NOMO-1 (cell line): ENCODE measurements around the gene CLEC14A.

Source experiments
- DNase-seq, 2 experiments: peaks; one replicate each; lab custom pipeline; 2025; ENCODE audit not compliant: unreplicated experiment in 2 of 2; lab: John Stamatoyannopoulos, UW

Gene CLEC14A, protein sequence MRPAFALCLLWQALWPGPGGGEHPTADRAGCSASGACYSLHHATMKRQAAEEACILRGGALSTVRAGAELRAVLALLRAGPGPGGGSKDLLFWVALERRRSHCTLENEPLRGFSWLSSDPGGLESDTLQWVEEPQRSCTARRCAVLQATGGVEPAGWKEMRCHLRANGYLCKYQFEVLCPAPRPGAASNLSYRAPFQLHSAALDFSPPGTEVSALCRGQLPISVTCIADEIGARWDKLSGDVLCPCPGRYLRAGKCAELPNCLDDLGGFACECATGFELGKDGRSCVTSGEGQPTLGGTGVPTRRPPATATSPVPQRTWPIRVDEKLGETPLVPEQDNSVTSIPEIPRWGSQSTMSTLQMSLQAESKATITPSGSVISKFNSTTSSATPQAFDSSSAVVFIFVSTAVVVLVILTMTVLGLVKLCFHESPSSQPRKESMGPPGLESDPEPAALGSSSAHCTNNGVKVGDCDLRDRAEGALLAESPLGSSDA

DNA sequence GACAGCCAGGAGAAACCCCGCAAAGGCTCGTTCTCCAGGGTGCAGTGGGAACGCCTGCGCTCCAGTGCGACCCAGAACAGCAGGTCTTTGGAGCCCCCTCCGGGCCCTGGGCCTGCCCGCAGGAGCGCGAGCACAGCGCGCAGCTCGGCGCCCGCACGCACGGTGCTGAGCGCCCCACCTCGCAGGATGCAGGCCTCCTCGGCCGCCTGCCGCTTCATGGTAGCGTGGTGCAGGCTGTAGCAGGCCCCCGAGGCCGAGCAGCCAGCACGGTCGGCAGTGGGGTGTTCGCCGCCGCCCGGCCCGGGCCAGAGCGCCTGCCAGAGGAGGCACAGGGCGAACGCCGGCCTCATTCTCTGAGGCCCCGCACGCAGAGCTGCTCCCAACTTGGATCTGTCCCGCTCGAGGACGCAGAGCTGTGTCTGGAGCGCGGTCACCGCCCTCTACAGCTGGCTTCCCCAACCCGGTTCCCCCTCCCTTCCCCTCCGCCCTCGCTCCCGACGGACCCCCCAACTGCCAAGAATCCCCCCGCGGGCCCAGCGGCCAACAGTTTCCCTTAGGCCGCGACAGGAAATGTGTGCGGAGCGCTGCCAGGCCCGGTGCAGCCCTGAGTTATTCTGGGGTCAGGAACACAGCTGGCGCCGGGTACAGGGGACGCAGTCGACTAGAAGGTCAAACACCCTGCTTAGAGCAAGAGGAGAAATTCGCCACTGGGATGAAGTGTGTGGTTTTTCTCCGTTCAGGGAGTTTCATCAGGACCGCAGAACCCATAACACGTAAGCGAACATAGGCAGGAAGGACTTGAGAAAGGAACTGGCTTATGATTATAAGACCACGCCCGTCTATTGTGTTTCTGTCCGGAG is at the start of gene CLEC14A:
Gene CLEC14A (minus strand): TSS at position 421 of the 860 bp plus-strand sequence. CDS start 71 bp downstream, at position 350.
- DNase-seq: no peak

DNA sequence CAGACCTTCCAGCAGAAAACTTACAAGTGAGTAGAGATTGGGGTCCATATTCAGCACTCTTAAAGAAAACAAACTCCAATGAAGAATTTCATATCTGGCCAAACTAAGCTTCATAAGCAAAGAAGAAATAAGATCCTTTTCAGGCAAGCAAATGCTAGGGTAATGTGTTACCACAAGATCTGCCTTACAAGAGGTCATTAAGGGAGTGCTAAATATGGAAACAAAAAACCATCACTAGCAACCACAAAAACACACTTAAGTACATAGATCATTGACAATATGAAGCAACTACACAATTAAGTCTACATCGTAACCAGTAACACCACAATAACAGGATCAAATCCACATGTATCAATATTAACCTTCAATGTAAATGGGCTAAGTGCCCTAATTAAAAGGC is 47.1 kb upstream of the CLEC14A start:
- no peak for DNase-seq

DNA sequence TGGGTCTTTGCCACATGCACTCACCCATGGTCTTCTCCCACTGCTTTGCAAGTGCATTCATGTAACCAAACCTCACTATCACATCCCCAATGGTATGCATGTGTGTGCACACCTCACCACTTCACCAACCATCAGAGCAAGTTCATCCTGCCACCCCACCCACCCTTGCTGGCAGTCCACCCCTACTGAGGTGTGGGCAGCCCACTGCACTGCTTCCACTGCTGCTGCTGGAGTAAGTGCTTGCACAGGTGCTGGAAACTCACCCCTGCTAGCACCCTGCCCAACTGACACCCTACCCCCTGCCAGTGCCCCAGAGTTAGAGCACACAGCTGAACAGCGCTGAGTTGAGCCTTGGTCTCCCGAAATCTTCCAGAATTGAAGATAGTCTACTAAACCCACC is 46.1 kb upstream of the CLEC14A start:
- no peak for DNase-seq

GRCh38 chr14:38297681-38298080 is 41.8 kb upstream of the CLEC14A start:
- no peak for DNase-seq

- DNase-seq: no peak
Measured at GRCh38 chr14:38291681-38292467, 36.0 kb upstream of the CLEC14A start.

GRCh38 chr14:38290601-38291188 is 34.8 kb upstream of the CLEC14A start:
- DNase-seq: no peak

DNA sequence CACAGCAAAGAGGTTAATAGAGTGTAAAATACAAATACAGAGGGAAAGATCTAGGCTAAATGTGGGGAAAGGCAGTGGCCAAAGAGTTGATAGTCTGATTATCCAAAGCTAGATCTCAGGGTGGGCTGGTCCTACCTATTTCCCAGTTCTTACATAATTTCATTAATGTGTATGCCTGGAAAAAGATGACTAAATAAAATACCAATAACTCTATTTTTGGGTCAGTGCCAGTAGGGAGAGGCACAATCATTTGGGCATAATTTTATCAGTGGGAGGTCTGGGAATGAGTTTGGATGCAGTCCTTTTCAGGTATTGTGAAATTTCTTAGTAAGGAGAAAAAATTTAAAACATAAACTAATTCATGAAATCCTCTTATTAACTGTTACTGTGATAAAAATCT is 30.6 kb upstream of the CLEC14A start:
- no peak for DNase-seq

DNA sequence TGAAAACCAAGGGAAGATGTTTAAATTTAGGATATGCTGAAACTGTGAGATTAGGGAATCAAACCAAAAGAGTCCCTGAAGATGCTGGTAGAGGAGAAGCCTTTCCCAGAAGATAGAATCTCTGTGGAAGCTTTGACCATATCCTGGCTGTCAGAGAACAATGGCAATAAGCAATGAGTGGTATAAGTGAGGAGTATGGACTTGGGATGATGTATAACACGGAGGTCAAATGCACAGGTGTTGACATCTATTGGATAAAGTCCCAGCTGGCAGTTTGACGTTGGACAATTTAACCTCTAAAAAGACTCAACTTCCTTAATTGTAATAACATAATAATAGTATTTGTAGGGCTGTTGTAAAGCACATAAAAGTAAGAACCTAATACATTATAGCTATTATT is 30.1 kb upstream of the CLEC14A start:
- no peak for DNase-seq

GRCh38 chr14:38282936-38283335 is 27.0 kb upstream of the CLEC14A start:
- DNase-seq: no peak

DNA sequence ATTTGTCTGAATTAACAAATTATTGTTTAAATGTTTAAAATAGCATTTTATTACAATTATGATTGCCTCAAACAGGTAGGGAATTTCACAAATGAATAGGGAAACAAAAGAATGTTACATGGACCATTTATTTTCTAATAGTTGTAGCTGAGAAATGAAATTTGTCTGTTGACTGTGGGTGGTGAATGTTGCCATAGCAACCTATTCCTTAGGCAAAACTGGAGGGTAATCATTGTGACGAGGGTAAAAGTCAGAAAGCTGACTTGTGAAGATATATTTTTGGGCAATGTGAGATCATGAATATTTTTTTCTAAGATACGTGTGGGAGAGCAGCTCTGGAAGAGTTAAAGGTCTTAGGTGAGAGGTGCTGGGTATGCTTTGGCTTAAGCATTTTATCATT is 24.2 kb upstream of the CLEC14A start:
- no peak for DNase-seq

GRCh38 chr14:38279572-38279971 is 23.7 kb upstream of the CLEC14A start:
- no peak for DNase-seq

GRCh38 chr14:38278035-38278434 is 22.1 kb upstream of the CLEC14A start:
- no peak for DNase-seq

GRCh38 chr14:38262844-38263243 is 7.0 kb upstream of the CLEC14A start:
- no peak for DNase-seq

- no peak for DNase-seq
Measured at GRCh38 chr14:38261620-38262019, 5.7 kb upstream of the CLEC14A start.

- DNase-seq: no peak
Measured at GRCh38 chr14:38257507-38257906, 1.6 kb upstream of the CLEC14A start.

GRCh38 chr14:38256533-38256840 is 594 bp upstream of the CLEC14A start:
- no peak for DNase-seq

DNA sequence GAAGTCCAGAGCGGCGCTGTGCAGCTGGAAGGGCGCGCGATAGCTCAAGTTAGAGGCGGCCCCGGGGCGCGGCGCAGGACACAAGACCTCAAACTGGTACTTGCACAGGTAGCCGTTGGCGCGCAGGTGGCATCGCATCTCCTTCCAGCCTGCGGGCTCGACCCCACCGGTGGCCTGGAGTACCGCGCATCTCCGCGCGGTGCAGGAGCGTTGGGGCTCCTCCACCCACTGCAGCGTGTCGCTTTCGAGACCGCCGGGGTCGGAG is 553 bp downstream of the CLEC14A start:
- DNase-seq: no peak

GRCh38 chr14:38254571-38255407 is 1.1 kb downstream of the CLEC14A start:
- DNase-seq: no peak

- DNase-seq: no peak
Measured at GRCh38 chr14:38253676-38254075, 2.2 kb downstream of the CLEC14A start.

- no peak for DNase-seq
Measured at GRCh38 chr14:38252066-38252710, 3.7 kb downstream of the CLEC14A start.
